NCI-H187 (cell line): ENCODE measurements around the gene MAST2.
"Not testable (repeated sequence)": the region's sequence is repeated elsewhere in the genome, so short reads cannot be mapped to it uniquely, and the experiment has no call there.

Source experiments
- DNase-seq, 2 experiments: peaks; one replicate each; lab custom pipeline; 2025; lab: John Stamatoyannopoulos, UW

MAST2 gene

DNA sequence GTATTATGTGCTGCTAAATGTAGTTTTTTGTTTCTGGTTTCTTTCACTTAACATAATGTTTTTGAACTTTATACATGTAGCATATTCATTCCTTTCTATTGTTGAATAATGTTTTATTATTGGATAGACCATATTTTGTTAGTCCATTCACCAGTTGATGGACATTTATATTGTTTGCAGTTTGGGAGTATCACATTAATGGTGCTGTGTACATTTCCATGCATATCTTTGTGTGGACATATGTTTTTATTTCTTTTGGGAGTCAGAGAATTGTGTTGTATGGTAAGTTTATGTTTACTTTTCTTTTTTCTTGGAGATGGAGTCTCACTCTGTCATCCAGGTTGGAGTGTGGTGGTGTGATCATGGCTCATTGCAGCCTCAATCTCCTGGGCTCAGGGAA, 134.6 kb downstream of the MAST2 start:
- no peak for DNase-seq

DNA sequence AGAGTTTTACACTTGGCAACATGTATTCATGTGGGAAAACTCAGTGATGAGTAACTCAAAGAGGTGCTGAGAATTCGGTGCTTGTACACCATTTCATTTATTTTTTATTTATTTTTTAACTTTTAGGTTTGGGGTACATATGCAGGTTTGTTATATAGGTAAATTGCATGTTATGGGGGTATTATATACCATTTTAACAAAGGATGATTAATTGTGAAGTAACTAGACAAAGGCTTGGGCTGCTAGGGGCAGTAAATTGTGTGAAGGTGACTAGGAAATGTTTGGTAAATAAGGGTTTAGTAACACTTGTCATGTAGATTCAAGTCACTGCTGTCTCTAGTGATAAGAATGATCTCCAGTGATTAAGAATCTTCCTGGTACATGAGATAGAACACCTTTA, 139.0 kb downstream of the MAST2 start:
- DNase-seq: no peak

DNA sequence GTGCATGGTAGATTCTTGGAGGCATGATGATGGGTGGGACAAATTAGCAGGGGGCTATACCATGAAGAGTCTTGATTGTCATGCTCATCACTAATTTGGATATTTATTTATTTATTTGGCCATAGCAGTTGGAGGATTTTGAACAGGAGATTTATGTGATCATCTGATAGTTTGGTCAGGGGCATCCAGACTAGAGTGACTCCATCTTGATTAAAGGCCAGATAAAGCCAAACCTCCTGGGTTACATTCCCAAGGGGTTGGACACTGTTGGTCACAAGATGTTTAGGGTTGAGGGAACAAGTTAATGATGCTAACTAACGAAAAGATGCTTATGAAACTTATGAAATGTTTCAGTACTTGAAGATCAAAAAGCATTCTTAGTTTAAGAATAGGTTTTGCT, 139.8 kb downstream of the MAST2 start:
- no peak for DNase-seq

DNA sequence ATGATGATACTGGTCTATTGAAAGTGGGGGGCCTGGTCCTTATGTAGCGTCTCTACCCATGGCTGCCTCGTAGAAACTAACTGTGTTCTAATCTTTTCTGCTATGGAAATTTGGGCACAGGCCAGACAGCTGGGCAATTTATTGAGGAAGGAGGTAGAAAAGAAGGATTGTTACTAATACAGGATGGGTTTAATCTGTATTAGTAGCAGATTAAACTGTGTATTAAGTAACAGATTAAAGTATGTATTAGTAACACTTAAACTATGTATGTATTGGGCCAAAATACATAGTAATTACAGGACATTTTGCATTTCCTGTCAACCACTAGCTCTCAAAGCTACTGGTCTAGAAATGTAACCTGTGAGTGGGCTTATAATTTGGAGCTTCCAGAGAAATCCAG, 142.0 kb downstream of the MAST2 start:
- DNase-seq: no peak

DNA sequence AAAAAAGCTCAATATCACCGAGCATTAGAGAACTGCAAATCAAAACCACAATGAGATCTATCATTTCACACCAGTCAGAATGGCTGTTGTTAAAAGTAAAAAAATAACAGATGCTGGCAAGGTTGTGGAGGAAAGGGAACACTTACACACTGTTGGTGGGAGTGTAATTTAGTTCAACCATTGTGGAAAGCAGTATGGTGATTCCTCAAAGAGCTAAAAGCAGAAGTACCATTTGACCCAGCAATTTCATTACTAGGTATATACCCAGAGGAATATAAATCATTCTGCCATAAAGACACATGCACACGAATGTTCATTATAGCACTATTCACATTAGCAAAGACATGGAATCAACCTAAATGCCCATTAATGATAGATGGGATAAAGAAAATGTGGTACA, 146.1 kb downstream of the MAST2 start:
- not testable (repeated sequence) for DNase-seq

DNA sequence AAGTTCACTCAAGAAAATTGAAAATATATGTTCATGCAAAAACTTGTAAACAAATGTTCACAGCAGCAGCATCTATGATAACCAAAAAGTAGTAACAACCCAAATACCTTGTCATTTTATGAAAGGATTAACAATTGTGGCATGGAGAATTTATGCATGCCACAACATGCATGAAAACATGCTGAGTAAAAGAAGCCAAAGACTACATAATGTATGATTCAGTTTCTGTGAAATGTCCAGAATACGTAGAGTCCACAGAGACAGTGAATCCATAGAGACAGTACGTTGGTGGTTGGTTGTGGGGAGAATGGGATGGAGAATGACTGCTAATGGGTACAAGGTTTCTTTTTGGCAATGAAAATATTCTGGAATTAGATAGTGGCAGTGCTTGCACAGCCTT, 148.7 kb downstream of the MAST2 start:
- no peak for DNase-seq

DNA sequence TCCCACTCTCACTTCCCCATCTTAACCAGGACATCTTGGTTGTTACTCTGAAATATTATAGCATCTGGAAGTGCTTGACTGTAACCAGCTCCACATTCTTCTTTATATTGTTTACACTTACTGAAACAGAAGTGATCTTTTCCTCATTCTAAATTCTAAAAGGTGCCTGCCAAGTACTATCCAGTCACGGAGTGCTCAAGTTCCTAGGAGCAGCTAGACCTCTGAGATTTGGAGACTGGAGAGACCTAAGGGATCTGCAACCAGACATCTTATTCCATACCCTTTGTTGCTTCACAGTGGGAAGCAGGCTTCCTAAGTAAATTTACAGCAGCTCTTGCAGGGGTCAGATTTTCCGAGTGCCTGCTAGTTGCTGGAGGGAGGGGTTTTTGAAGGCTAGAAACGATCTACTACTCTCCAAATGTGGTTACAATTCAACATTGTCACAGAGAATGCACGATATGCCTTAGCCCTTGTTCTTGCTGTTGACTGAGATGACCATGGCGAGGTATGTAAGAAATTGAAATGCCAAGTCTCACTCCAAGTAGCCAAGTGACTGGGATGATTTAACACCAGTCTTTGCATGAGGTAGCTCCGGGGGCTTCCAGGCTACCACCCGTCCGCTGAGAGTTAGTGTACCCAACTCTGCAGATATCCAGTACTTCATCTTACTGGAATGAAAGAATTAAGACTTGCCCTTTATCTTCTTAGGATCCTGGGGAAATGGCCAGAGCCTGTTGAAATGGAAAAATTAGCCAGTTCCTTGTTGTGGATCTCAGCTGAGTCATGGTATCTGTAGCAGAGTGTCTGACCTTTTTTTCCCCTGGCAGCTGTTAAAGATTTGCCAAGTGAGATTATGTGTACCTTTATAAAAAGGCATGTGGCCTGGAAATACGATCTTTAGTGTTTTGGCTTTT, 150.8 kb downstream of the MAST2 start:
- no peak for DNase-seq

DNA sequence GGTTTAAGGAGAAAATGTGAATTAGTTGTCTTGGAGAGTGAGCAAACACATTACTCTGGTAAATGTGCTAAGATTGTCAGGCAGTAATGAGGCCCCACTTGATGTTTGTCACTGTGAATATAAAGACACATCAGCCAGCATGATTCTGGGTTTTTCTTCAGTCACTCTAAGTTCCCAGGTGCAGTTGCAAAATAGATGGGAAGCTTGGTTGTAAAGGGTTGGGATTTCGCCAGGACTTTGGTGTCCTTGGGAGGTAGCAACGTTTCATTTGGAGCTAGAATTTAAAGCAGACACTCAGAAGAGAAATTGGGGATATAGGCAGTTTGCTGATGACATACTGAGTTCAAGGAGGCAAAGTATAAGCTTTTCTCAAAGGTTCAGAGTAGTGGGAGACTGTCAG, 154.3 kb downstream of the MAST2 start:
- DNase-seq: no peak

DNA sequence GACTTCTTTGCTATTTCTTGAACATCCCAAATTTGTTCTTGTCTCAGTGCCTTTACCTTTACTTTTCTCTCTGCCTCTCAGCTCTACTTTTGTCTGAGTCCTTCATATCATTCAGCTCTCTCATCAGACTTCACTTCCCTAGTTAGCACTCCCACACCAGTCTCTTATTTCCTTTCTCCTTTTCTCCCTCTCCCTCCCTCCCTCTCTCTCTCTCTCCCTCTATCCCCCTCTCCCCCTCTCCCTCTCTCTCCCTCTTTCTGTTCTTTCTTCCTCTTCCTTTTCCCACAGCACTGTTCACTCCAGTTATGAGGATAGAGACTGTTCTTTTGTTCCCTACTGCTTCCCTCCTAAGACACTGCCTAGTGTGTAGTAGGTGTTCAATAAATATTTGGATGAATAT, 154.9 kb downstream of the MAST2 start:
- DNase-seq: no peak

DNA sequence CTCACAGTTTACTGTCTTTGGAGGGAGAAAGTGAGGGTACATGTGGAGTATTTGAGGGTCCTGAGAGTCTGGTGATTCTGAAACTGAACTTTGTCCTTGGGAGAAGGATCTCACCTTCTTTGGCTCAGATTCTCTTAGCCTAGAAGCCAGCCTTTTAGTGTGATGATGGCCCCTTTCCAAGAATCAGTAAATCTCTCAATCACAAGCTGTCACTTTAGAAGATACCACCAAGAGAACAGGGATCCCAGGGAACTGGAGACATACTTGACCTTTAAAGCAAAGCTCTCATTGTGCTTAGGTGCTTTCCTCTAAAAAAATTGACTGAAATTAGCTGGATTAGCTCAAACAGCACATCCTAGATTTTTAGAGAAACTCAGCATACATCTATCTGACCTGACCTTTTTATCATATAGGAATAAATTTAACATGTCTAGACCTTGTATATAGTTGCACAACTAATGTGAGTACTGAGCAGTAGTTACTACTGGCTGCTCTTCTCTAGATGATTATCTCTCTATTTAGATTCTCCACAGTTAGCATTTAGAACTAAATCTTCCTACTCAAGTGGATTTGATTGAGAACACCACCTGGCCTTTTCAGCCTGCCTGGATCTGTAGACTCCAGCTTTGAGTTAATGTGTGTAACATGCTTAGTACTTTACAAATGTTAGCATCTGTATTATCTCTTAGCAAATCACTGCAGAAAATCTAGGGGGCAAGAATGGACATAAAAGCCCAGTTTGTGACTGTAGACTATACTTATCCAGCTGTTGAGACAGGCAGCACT, 157.7 kb downstream of the MAST2 start:
- DNase-seq: no peak

DNA sequence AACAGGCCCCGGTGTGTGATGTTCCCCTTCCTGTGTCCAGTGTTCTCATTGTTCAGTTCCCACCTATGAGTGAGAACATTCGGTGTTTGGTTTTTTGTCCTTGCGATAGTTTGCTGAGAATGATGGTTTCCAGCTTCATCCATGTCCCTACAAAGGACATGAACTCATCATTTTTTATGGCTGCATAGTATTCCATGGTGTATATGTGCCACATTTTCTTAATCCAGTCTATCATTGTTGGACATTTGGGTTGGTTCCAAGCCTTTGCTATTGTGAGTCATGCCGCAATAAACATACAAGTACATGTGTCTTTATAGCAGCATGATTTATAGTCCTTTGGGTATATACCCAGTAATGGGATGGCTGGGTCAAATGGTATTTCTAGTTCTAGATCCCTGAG, 158.5 kb downstream of the MAST2 start:
- DNase-seq: not testable (repeated sequence)

DNA sequence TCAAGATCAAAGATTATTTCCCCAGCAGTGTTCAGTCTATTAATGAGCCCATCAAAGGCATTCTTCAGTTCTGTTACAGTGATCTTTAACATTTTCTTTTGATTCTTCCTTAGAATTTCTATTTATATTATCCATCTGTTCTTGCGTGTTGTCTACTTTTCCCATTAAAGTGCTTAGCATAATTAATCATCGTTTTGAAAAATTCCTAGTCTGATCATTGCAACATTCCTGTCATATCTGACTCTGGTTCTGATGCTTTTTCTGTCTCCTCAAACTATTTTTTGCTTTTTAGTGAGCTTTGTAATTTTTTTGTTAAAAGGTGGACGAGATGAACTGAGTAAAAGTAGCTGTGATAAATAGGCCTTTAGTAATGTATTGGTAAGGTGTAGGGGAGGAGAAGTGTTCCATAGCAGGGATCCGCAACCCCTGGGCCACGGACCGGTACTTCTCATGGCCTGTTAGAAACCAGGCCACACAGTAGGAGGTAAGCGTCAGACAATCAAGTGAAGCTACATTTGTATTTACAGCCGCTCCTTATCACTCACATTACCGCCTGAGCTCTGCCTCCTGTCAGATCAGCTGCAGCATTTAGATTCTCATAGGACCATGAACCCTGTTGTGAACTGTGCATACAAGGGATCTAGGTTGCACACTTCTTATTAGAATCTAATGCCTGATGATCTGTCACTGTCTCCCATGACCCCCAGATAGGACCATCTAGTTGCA, 165.7 kb downstream of the MAST2 start:
- DNase-seq: no peak

DNA sequence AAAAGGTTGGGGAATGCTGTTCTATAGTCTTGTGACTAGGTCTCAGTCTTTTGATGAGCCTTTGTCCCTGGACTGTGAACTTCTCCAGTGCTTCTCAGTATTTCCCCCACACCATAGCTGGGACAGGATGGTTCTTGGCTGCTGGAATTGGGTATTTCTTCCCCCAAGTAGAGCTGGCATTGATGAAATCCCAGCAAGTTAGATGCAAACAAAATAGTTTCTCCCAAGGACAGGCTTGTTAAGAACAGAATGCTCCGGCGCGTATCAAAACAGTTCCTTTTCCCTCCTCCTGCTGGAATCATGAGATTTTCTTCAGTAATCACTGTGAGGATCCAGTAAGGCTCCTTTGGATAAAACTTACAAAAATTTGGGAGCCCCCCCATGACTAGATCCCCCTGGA, 166.5 kb downstream of the MAST2 start:
- DNase-seq: no peak

DNA sequence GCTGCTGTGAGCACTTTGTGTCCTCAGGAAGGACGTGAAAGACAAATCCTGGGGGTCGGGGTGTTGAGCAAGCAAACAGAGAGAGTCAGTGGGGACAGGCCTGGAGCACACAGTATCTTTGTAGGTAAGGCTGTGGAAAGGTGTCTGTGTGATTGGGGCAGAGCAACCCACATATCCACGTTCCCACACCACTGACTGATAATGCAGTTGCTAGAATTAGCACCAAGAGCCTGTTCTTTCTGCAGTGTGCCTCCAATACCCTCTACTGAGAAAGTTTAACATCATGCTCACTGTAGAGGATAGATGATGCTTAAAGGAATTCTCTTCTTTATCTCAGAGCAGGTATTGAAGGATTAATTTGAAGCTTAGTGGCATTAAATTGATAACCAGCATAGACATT, 167.9 kb downstream of the MAST2 start:
- DNase-seq: no peak

DNA sequence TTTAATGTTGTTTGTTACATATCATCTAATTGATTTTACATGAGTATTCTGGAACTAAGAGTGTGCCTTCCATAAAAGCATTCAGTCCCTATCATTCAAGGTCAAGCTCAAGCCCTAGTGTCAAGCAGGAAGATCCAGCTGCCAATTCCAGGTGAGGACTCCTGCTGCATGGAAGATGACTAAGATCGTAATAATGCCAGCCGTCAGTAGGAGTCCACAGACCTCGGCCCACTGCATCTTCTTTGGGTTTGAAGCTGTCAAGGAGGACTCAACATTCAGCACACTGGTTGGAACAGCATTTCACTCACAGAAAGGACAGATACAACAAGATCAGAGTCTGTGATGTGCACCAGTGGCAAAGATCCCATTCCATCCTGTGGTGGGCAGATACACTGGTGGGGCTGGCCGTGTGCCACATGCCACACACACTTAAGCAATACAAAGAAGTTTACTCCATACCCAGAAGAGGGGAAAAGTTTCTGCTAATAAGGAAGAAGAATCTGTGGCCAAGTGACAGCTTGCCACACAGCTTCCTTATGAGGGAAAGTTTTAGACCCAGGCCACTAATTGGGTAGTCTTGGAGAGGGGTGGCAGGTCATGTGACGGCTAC, 168.6 kb downstream of the MAST2 start:
- DNase-seq: no peak

DNA sequence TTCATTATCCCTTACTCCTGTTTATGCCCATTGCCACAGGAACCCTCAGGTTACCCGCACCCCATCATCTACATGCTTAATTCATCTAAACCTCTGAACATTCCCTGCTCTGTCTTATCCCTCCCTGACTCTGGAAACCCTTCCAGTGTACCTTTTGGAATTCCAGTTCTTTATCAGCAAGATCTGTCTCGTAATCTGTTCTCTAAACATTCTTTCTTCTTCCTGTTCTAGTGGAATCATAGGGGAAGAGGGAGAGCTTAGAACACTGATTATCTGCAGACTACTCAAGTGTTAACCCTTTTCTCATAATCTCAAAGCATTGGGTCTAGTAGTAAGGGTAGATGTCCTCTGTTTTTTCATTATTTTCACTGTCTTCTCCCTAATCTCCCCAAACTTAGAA, 169.2 kb downstream of the MAST2 start:
- DNase-seq: no peak

DNA sequence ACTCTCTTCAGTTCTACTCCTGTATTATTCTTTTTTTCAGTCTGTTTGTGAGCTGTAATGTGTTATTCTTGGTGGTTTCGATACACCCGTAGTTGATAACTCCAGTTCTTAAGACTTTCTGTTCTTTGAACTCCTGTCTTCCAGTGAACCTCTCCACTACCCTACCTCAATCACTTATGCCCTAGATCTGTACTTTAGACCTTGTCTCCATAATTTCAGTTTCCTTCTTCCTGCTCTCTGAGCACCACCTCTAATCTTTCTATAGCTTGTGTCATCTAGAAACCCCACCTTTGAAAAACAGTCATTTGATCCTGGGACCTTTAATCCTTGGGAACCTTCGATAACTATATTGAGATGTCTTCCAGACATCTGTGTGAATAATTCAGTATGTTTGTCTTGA, 169.7 kb downstream of the MAST2 start:
- no peak for DNase-seq

DNA sequence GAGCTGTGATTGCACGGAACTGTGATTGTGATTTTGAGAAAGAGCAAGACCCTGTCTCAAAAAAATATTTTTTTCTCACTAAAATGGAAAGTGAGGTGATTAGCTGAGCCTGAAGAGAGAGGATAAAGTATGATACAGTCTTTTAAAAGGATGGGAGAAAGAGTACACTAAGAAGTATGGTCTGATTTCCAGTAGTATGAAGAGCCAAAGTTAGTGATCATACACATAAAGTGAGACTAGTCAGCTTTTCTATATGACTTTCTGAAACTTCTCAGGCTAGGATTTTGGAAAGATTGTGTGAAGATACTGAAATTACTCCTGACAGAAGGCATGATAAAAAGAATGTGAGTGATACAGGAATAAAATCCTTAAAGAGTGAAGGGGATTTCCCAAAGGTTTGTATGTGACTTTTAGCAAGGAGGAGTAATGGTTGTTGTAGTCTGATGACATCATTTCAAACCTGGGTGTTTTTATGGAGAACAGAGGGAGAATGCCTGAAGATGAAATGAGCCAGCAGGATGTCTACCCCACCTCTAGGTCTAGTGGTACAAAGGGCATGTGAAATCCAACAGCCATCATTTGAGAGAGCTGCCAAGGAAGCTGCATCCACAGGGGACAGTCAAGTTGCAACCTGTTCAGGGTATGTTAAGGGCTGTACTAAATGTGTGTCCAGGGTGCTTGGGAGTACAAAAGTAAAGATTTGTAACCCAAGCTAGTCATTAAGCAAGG, 171.3 kb downstream of the MAST2 start:
- DNase-seq: no peak

DNA sequence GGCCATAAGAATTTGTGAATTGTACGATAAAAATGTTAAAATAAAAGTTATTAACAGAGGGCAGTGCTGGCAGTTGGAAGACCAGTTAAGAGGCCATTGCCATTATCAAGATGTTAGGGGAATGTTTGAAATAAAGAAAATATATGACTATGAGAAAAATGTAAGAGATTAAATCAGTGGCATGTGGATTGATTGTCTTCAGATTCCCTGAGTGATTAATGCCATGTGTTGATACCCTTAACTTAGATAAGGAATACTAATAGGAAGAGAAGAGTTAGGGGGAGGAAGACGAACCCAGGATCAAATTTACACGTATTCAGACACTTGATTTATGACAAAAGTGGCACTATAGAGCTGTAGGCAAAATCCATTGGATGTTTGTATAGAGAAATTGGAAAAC, 173.2 kb downstream of the MAST2 start:
- no peak for DNase-seq

DNA sequence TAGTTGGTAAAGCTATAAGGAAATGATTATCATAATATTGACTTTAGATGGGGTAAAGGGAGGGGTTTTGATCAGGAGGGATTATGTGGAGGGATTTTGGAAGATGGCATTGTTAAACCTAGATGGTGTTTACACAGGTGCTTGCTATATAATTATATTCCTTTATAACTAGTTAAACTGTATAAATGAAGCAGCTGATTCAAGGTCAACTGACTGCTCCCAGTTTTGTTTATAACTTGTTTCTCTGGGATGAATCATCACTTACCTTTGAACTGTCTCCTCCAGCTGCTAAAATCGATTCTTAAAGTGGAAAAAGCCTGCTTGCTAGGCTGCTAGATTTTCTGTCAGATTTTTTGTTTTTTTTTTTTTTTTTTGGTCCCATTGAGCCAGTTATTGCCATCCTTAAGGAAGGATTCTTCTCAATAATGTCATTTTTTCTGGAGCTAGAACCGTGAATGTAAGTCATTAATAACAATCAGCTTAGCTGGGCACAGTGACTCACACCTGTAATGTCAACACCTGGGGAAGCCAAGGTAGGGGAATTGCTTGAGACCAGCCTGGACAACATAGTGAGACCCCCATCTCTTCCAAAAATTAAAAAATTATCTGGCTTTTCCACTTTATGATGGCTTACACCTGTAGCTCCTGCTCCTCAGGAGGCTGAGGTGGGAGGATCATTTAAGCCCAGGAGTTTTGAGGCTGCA, 175.8 kb downstream of the MAST2 start:
- peak in 1 of 2 experiments; percentile 54 for DNase-seq

DNA sequence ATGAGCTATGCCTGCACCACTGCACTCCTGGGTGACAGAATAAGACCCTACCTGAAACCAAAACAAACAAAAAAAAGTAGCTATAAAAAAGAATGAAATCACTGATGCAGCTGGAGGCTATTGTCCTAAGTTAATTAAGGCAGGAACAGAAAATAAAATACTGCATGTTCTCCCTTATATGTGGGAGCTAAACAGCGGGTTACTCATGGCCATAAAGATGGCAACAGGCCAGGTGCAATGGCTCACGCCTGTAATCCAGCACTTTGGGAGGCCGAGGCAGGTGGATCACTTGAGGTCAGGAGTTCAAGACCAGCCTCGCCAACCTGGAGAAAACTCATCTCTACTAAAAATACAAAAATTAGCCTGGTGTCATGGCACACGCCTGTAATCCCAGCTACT, 176.4 kb downstream of the MAST2 start:
- DNase-seq: no peak
